Parietal lobe (tissue), 2 donors: ENCODE data around the gene OR6N2. TPM values are rescaled to one million over a fixed set of nuclear protein-coding genes. Genes with fewer than 3 reads are reported as not detected.

ENCODE experiments used
- small RNA-seq: library from RNA; depleted of rRNA; stranded (forward); fragments of <200 nt; gene quantifications from one replicate; pipeline ENCODE3, GENCODE V24; 2014; ENCODE audit warnings: low replicate concordance
- total RNA-seq: library from RNA; depleted of rRNA; stranded (reverse); fragments of >200 nt; gene quantifications from one replicate; pipeline ENCODE4 v1.2.3, GENCODE V29; 2014

Gene OR6N2, protein sequence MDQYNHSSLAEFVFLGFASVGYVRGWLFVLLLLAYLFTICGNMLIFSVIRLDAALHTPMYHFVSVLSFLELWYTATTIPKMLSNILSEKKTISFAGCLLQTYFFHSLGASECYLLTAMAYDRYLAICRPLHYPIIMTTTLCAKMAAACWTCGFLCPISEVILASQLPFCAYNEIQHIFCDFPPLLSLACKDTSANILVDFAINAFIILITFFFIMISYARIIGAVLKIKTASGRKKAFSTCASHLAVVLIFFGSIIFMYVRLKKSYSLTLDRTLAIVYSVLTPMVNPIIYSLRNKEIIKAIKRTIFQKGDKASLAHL
- not detected for total RNA-seq

DNA sequence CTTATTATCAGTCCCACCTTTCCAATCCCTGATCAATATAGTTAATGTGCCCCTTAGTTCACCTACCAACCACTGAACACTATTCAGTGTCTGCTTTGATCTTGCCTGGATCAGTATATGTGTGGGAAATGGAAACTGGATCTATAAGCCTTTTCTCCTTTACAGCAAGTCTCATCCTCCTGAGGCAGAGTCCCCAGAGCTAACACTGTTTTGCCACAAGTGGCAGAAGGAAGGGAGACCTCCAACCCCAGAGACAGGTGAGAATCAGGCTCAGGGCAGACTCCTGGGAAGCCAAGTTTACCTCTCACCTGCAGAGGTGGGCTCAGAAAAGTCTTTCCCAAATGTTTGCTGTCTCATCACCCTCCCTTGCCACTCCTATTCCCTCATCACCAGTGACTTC is at the start of gene OR6N2:
Gene OR6N2, minus strand, starts transcription at position 101 of the 400 bp plus-strand sequence. CDS start 3,569 bp downstream, outside the sequence.

GRCh38 chr1:158771950-158772866 is 8.8 kb downstream of the OR6N2 start, which contains the start of gene OR6N1:
Gene OR6N1, minus strand, starts transcription at chr1:158772195. Its CDS starts 5,513 bp downstream, at chr1:158766682.

DNA sequence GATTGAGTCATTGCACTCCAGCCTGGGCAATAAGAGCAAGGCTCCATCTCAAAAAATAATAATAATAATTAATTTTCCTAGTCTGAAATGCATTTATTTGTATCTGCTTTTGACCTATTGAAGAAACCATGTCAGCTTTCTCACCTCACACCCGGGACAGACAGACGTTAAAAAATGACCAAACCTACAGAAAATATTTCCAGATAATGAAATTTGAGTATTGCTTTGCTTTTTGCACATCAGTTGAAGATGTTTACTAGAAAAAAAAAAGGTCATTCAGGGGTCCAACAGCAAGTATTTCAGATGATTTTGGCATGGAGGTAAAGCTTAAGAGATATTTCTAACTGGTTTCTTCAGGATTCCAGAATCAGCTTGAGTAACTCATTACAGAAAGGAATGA is 26.6 kb downstream of the OR6N2 start, which contains the start of gene OR6K6:
Gene OR6K6, plus strand, starts transcription at position 301 of the 400 bp plus-strand sequence. CDS start 168 bp downstream, outside the sequence.

Small RNAs within 50 kb of the gene (small RNA-seq; reads per million reads assigned to genes)
- gene OR2AQ1P, result not detected

Other genes with a start within 250 kb of the OR6N2 start
- gene OR6Y1, start 226.8 kb downstream of the OR6N2 start, total RNA-seq, result not detected
- not detected for gene OR6P1, start 210.6 kb downstream of the OR6N2 start, total RNA-seq
- gene OR10X1, start 201.3 kb downstream of the OR6N2 start, total RNA-seq, result not detected
- gene OR10Z1, start 175.9 kb downstream of the OR6N2 start, total RNA-seq, result not detected
- 1.3 TPM for gene SPTA1, start 94.5 kb downstream of the OR6N2 start, total RNA-seq
- not detected for gene OR6K2, start 80.6 kb downstream of the OR6N2 start, total RNA-seq
- gene OR6K3, start 60.5 kb downstream of the OR6N2 start, total RNA-seq, result not detected
- gene OR6K6, start 26.5 kb downstream of the OR6N2 start, total RNA-seq, result not detected
- not detected for gene OR6N1, start 9.0 kb downstream of the OR6N2 start, total RNA-seq
- 1.3 TPM for gene MNDA, start 50.1 kb upstream of the OR6N2 start, total RNA-seq
- gene PYHIN1, start 150.3 kb upstream of the OR6N2 start, total RNA-seq, result not detected
- gene IFI16, start 228.7 kb upstream of the OR6N2 start, total RNA-seq, result 27.5 TPM